ENCODE results near the gene EVI5. TPM values are rescaled to one million over a fixed set of nuclear protein-coding genes. Genes with fewer than 3 reads are reported as not detected.

EVI5 gene
- total and polyA plus RNA-seq, 10 of the 15 experiments (the other 5 are each of a cell fraction or from before 2014, with no cell fraction given): 0.27 to 6.8 (median 1.7) TPM

- TF ChIP-seq IKZF2 (IDR thresholded peaks at IDR 0.05) (peak in 1 of 2 experiments; percentile 42; a peak in 3 of 4 replicates), CHD1 (IDR thresholded peaks at IDR 0.05; ENCODE audit: low read depth, low read length) (0 out of 2 replicates have a peak, but pooled peaks have one; percentile 7), DPF2 (IDR thresholded peaks at IDR 0.05) (peak; percentile 49), POLR2A (IDR thresholded peaks at IDR 0.05; ENCODE audit: low read depth, low read length) (peak; percentile 39), STAT1 (conservative IDR thresholded peaks at IDR 0.05) (no peak), RAD21 (IDR thresholded peaks at IDR 0.05; ENCODE audit: insufficient read depth, low read depth, low read length) (no peak), E4F1 (IDR thresholded peaks at IDR 0.05; ENCODE audit: borderline replicate concordance, partially characterized antibody) (peak; percentile 98), FOXK2 (IDR thresholded peaks at IDR 0.05) (no peak), SRF (IDR thresholded peaks at IDR 0.05; ENCODE audit: low read depth in 2 of 2, low read length in 2 of 2) (no peak), PKNOX1 (IDR thresholded peaks at IDR 0.05) (no peak), TCF12 (IDR thresholded peaks at IDR 0.05; ENCODE audit: low read depth, low read length) (0 out of 2 replicates have a peak, but pooled peaks have one; percentile 39), BHLHE40 (IDR thresholded peaks at IDR 0.05; ENCODE audit: borderline replicate concordance in 1 of 2, low read depth in 2 of 2, low read length in 1 of 2) (peak in 1 of 2 experiments; percentile 10; a peak in 1 of 4 replicates), NFXL1 (IDR thresholded peaks at IDR 0.05; ENCODE audit: borderline replicate concordance) (no peak), CREB1 (IDR thresholded peaks at IDR 0.05; ENCODE audit: low read depth) (0 out of 2 replicates have a peak, but pooled peaks have one; percentile 2)
These were observed 301.1 kb downstream of the EVI5 start (continued) for GRCh38 chr1:92483610-92484471.
